Type B pancreatic cell (in vitro differentiated cells): Measurements from ENCODE around the gene KRTAP10-7. TPM values are rescaled to one million over a fixed set of nuclear protein-coding genes. Genes with fewer than 3 reads are reported as not detected.
"Not testable (repeated sequence)": the region's sequence is repeated elsewhere in the genome, so short reads cannot be mapped to it uniquely, and the experiment has no call there.

Source experiments
- DNase-seq: peaks from one replicate; pipeline ENCODE4 v3.0.0; 2021; ENCODE audit warnings: mixed read lengths; ENCODE audit not compliant: unreplicated experiment; ENCODE audit errors: extremely low spot score
- H3K27ac Mint-ChIP-seq: 2 replicates; pipeline ENCODE4 v1.8.0; 2021; ENCODE audit warnings: mild to moderate bottlenecking, mixed read lengths
- H3K27me3 Mint-ChIP-seq: 2 replicates; pipeline ENCODE4 v1.8.0; 2021; ENCODE audit warnings: mixed read lengths
- H3K36me3 Mint-ChIP-seq: 2 replicates; pipeline ENCODE4 v1.8.0; 2021; ENCODE audit warnings: mixed read lengths
- H3K4me1 Mint-ChIP-seq: one replicate; pipeline ENCODE4 v1.8.0; 2021; ENCODE audit warnings: mixed read lengths; ENCODE audit not compliant: unreplicated experiment
- H3K4me3 Mint-ChIP-seq: 2 replicates; pipeline ENCODE4 v1.8.0; 2021; ENCODE audit warnings: mild to moderate bottlenecking, mixed read lengths
- H3K9me3 Mint-ChIP-seq: 2 replicates; pipeline ENCODE4 v1.8.0; 2021; ENCODE audit warnings: mixed read lengths
- CTCF ChIP-seq: fragments of 200-600 bp; sonication (generic); conservative IDR thresholded peaks from 2 replicates; pipeline ENCODE4 v1.5.0; 2021; ENCODE audit warnings: antibody characterized with exemption, mild to moderate bottlenecking
- total RNA-seq: library from RNA; stranded (reverse); gene quantifications from 2 replicates; pipeline ENCODE4 v1.2.1, GENCODE V29; 2021; ENCODE audit warnings: low replicate concordance

Gene KRTAP10-7
- total RNA-seq, 1 donor from 2014 or later: not detected

- peaks cover 5% of the 10 kb centered on the region for H3K4me1 Mint-ChIP-seq
- TF ChIP-seq CTCF: no peak
- no peak for DNase-seq
- H3K9me3 Mint-ChIP-seq: no peaks in the 10 kb centered on the region
- H3K27me3 Mint-ChIP-seq: peaks cover 4% of the 10 kb centered on the region
- H3K4me3 Mint-ChIP-seq: no peak overlapping the region
- no peak overlapping the region for H3K27ac Mint-ChIP-seq
- H3K36me3 Mint-ChIP-seq: no peaks in the 10 kb centered on the region
These were observed 45.1 kb upstream of the KRTAP10-7 start for GRCh38 chr21:44555200-44555875.

GRCh38 chr21:44556879-44557278 lies 43.5 kb upstream of the KRTAP10-7 start:
- Mint-ChIP-seq H3K4me3 (no peak overlapping the region), H3K27me3 (peaks cover 8% of the 10 kb centered on the region), H3K9me3 (no peaks in the 10 kb centered on the region), H3K36me3 (no peaks in the 10 kb centered on the region), H3K27ac (no peak overlapping the region), H3K4me1 (no peaks in the 10 kb centered on the region)
- no peak for TF ChIP-seq CTCF
- DNase-seq: no peak

- H3K27ac Mint-ChIP-seq: no peak overlapping the region
- no peaks in the 10 kb centered on the region for H3K4me1 Mint-ChIP-seq
These were observed 42.7 kb upstream of the KRTAP10-7 start for GRCh38 chr21:44557491-44558328.

GRCh38 chr21:44558329-44558675 lies 42.1 kb upstream of the KRTAP10-7 start:
- not testable (repeated sequence) for H3K9me3 Mint-ChIP-seq, H3K4me1 Mint-ChIP-seq, H3K27ac Mint-ChIP-seq, H3K4me3 Mint-ChIP-seq, DNase-seq, H3K36me3 Mint-ChIP-seq
- H3K27me3 Mint-ChIP-seq: peaks cover 10% of the 10 kb centered on the region

More at GRCh38 chr21:44557491-44558328, 42.7 kb upstream of the KRTAP10-7 start:
- TF ChIP-seq CTCF: no peak
- no peak overlapping the region for H3K4me3 Mint-ChIP-seq
- DNase-seq: no peak
- peaks cover 10% of the 10 kb centered on the region for H3K27me3 Mint-ChIP-seq
- no peaks in the 10 kb centered on the region for H3K36me3 Mint-ChIP-seq
- no peaks in the 10 kb centered on the region for H3K9me3 Mint-ChIP-seq

- no peak for DNase-seq
- Mint-ChIP-seq H3K4me1 (no peaks in the 10 kb centered on the region), H3K27ac (no peak within 1 kb of the TSS), H3K27me3 (peaks cover 10% of the 10 kb centered on the region), H3K9me3 (no peaks in the 10 kb centered on the region), H3K36me3 (no peaks in the 10 kb centered on the region), H3K4me3 (no peak within 1 kb of the TSS)
- no peak for TF ChIP-seq CTCF
These were observed 41.7 kb upstream of the KRTAP10-7 start, which contains the start of gene KRTAP10-3 for GRCh38 chr21:44558695-44559094. KRTAP10-3 (minus strand) TSS chr21:44558795; CDS start chr21:44558715, 80 bp downstream.

GRCh38 chr21:44564099-44564498 lies 36.3 kb upstream of the KRTAP10-7 start:
- Mint-ChIP-seq H3K4me1 (no peaks in the 10 kb centered on the region), H3K36me3 (no peaks in the 10 kb centered on the region), H3K27me3 (peaks cover 6% of the 10 kb centered on the region), H3K27ac (no peak overlapping the region), H3K4me3 (no peak overlapping the region), H3K9me3 (no peaks in the 10 kb centered on the region)
- DNase-seq: no peak
- TF ChIP-seq CTCF: no peak
